HepG2 (cell line): Measurements from ENCODE around the gene CBX5. TPM values are rescaled to one million over a fixed set of nuclear protein-coding genes. Genes with fewer than 3 reads are reported as not detected.

Experiments
- BRCA1 ChIP-seq: sonication (generic); formaldehyde crosslinking; IDR thresholded peaks from 2 replicates; pipeline ENCODE4 v1.4.0; 2020; ENCODE audit warnings: missing genetic modification reagents
- CENPX ChIP-seq: sonication (generic); formaldehyde crosslinking; IDR thresholded peaks from 2 replicates; pipeline ENCODE4 v1.9.0; 2021; ENCODE audit warnings: mild to moderate bottlenecking, missing genetic modification reagents, moderate library complexity
- CERS6 ChIP-seq: sonication (generic); formaldehyde crosslinking; IDR thresholded peaks from 2 replicates; pipeline ENCODE4 v1.5.0; 2020; ENCODE audit warnings: missing genetic modification reagents
- DNMT1 ChIP-seq: sonication (generic); formaldehyde crosslinking; IDR thresholded peaks from 2 replicates; pipeline ENCODE4 v1.5.1; 2020; ENCODE audit warnings: mild to moderate bottlenecking, missing genetic modification reagents
- FLYWCH1 ChIP-seq: sonication (generic); formaldehyde crosslinking; IDR thresholded peaks from 2 replicates; pipeline ENCODE4 v1.8.1; 2023; ENCODE audit warnings: mild to moderate bottlenecking, missing genetic modification reagents
- LCORL ChIP-seq, 2 experiments: fragments of 450-650 bp in 1 of 2; sonication (generic) in 1 of 2; formaldehyde crosslinking in 1 of 2; IDR thresholded peaks; 2 replicates each; pipeline versions ENCODE4 v1.5.0 to v1.6.1; 2017 to 2020; ENCODE audit warnings: antibody characterized with exemption in 1 of 2, missing genetic modification reagents in 1 of 2
- MXD4 ChIP-seq: IDR thresholded peaks from 2 replicates; pipeline ENCODE4 v1.6.1; 2016; ENCODE audit warnings: mild to moderate bottlenecking, missing biosample characterization, missing genetic modification reagents
- PCBP2 ChIP-seq: fragments of 200-400 bp; formaldehyde crosslinking; optimal IDR thresholded peaks from 2 replicates; pipeline ENCODE3; 2018; ENCODE audit warnings: low read length, low read depth; ENCODE audit not compliant: poor library complexity, severe bottlenecking
- PITX1 ChIP-seq: sonication (generic); formaldehyde crosslinking; IDR thresholded peaks from 2 replicates; pipeline ENCODE4 v1.5.1; 2020; ENCODE audit warnings: mild to moderate bottlenecking, missing genetic modification reagents
- SPEN ChIP-seq: sonication (generic); formaldehyde crosslinking; IDR thresholded peaks from 2 replicates; pipeline ENCODE4 v1.5.1; 2020; ENCODE audit warnings: low read depth, mild to moderate bottlenecking, missing genetic modification reagents
- TMF1 ChIP-seq: sonication (generic); formaldehyde crosslinking; IDR thresholded peaks from 2 replicates; pipeline ENCODE4 v1.8.1; 2022; ENCODE audit warnings: low read depth, missing genetic modification reagents
- ZMYM4 ChIP-seq: sonication (generic); formaldehyde crosslinking; IDR thresholded peaks from 2 replicates; pipeline ENCODE4 v1.8.1; 2023; ENCODE audit warnings: mild to moderate bottlenecking, missing genetic modification reagents
- ZNF546 ChIP-seq: sonication (generic); formaldehyde crosslinking; conservative IDR thresholded peaks from 2 replicates; pipeline ENCODE4 v1.8.1; 2023; ENCODE audit warnings: mild to moderate bottlenecking, missing genetic modification reagents
- ZNF710 ChIP-seq: sonication (generic); formaldehyde crosslinking; IDR thresholded peaks from 2 replicates; pipeline ENCODE4 v1.5.0; 2020; ENCODE audit warnings: mild to moderate bottlenecking, missing genetic modification reagents, borderline replicate concordance
- ZNF816 ChIP-seq: sonication (generic); formaldehyde crosslinking; IDR thresholded peaks from 2 replicates; pipeline ENCODE4 v1.8.0; 2022; ENCODE audit warnings: missing genetic modification reagents, mild to moderate bottlenecking, borderline replicate concordance
- ZSCAN25 ChIP-seq: sonication (generic); formaldehyde crosslinking; IDR thresholded peaks from 2 replicates; pipeline ENCODE4 v1.8.0; 2022; ENCODE audit warnings: mild to moderate bottlenecking, missing genetic modification reagents
- polyA plus RNA-seq, 8 experiments: library from polyadenylated mRNA; depleted of rRNA in 3 of 8; stranded (reverse) in 7 of 8; unstranded in 1 of 8; fragments of >200 nt; fragmentation: Illumina TruSeq in 4 of 8; extraction: Trizol in 4 of 8; gene quantifications; 2 replicates each; pipeline versions ENCODE4 v1.2.1 to v1.2.3, GENCODE V29; 2011 to 2016; ENCODE audit warnings: low read depth in 4 of 8, missing spikeins in 1 of 8, mixed read lengths in 1 of 8; ENCODE audit not compliant: insufficient read depth in 1 of 8
- total RNA-seq, 5 experiments: library from RNA; depleted of rRNA; stranded (reverse); fragments of >200 nt; fragmentation: Illumina TruSeq; extraction: Trizol; gene quantifications; 2 replicates each; pipeline ENCODE4 v1.2.3, GENCODE V29; 2016; ENCODE audit warnings: low read depth in 1 of 5
- TF ChIP-seq, protein P1 (sequence below): IDR thresholded peaks from 2 replicates; pipeline ENCODE4 v1.6.1; 2018; ENCODE audit warnings: missing genetic modification reagents
- TF ChIP-seq, protein P2 (sequence below): sonication (generic); formaldehyde crosslinking; IDR thresholded peaks from 2 replicates; pipeline ENCODE4 v1.4.0; 2020; ENCODE audit warnings: missing genetic modification reagents, mild to moderate bottlenecking, borderline replicate concordance
- TF ChIP-seq, protein P3 (sequence below): sonication (generic); formaldehyde crosslinking; IDR thresholded peaks from 2 replicates; pipeline ENCODE4 v1.9.0; 2021; ENCODE audit warnings: missing genetic modification reagents, mild to moderate bottlenecking, borderline replicate concordance
- TF ChIP-seq, protein P4 (sequence below): sonication (generic); formaldehyde crosslinking; IDR thresholded peaks from 2 replicates; pipeline ENCODE4 v1.8.1; 2023; ENCODE audit warnings: mild to moderate bottlenecking, moderate library complexity, missing genetic modification reagents

The CBX5 gene
- total and polyA plus RNA-seq, 2 of the 13 experiments (the other 11 are each of a cell fraction or from before 2014, with no cell fraction given), result 16.0 to 22.2 TPM

DNA sequence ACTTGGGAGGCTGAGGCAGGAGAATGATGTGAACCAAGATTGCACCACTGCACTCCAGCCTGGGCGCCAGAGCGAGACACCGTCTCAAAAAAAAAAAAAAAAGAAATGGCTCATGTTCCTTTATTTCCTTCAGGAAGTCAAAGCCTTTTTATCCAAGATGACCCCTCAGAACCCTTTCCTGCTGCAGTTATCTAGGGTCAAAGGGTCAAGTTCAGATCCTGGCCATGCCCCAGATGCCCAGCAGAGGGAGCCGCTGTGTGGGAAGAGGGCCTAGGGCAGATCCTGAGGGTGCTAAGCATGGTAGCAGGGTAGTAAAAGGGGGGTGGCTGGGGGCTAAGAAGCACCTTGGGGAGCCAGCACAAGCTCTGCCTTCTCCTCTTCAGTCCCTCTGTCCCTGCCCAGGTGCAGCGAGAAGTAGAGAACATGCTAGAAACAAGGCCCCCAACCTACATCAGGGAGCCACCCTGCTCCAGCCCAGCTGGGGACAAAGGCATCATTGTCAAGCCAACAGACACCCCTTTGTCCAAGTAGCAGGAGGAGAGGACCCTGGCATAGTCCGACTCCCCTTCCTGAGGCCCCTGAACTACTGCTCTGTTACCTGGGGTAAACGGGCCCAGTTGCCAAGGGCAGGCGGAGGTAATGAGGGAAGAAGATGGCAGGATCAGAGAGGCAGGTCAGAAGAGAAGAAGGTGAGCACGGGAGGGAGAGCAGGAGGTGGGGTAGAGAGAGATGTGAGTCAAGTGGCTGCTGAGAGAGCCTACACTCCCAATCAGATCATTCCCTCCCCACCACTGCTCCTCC is 14.4 kb upstream of the CBX5 start (continued):
- TF ChIP-seq DNMT1 (CRISPR knock-in tag), result no peak
- TF ChIP-seq BRCA1 (CRISPR knock-in tag), result no peak
- no peak for TF ChIP-seq CERS6 (CRISPR knock-in tag)
- TF ChIP-seq CENPX (CRISPR knock-in tag), result no peak
- TF ChIP-seq MXD4 (CRISPR knock-in tag), result no peak; the same call in 1 of the 2 replicates
- TF ChIP-seq ZMYM4 (CRISPR knock-in tag), result peak; percentile 79
- 0 out of 2 replicates have a peak, but pooled peaks have one; percentile 20 for TF ChIP-seq SPEN (CRISPR knock-in tag)
- TF ChIP-seq PITX1, result peak; percentile 71
- TF ChIP-seq TMF1 (CRISPR knock-in tag), result no peak
- TF ChIP-seq FLYWCH1 (CRISPR knock-in tag), result no peak
- TF ChIP-seq ZNF816 (CRISPR knock-in tag), result no peak
- TF ChIP-seq, protein P1, sequence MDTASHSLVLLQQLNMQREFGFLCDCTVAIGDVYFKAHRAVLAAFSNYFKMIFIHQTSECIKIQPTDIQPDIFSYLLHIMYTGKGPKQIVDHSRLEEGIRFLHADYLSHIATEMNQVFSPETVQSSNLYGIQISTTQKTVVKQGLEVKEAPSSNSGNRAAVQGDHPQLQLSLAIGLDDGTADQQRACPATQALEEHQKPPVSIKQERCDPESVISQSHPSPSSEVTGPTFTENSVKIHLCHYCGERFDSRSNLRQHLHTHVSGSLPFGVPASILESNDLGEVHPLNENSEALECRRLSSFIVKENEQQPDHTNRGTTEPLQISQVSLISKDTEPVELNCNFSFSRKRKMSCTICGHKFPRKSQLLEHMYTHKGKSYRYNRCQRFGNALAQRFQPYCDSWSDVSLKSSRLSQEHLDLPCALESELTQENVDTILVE, result 0 out of 2 replicates have a peak, but pooled peaks have one; percentile 55
- TF ChIP-seq, protein P2, sequence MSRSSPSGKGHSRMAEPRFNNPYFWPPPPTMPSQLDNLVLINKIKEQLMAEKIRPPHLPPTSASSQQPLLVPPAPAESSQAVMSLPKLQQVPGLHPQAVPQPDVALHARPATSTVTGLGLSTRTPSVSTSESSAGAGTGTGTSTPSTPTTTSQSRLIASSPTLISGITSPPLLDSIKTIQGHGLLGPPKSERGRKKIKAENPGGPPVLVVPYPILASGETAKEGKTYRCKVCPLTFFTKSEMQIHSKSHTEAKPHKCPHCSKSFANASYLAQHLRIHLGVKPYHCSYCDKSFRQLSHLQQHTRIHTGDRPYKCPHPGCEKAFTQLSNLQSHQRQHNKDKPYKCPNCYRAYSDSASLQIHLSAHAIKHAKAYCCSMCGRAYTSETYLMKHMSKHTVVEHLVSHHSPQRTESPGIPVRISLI (CRISPR knock-in tag), result peak; percentile 87
- peak; percentile 70 for TF ChIP-seq ZSCAN25 (CRISPR knock-in tag)
- no peak for TF ChIP-seq ZNF546 (CRISPR knock-in tag)
- TF ChIP-seq, protein P3, sequence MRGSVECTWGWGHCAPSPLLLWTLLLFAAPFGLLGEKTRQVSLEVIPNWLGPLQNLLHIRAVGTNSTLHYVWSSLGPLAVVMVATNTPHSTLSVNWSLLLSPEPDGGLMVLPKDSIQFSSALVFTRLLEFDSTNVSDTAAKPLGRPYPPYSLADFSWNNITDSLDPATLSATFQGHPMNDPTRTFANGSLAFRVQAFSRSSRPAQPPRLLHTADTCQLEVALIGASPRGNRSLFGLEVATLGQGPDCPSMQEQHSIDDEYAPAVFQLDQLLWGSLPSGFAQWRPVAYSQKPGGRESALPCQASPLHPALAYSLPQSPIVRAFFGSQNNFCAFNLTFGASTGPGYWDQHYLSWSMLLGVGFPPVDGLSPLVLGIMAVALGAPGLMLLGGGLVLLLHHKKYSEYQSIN (CRISPR knock-in tag), result no peak
- TF ChIP-seq, protein P4, sequence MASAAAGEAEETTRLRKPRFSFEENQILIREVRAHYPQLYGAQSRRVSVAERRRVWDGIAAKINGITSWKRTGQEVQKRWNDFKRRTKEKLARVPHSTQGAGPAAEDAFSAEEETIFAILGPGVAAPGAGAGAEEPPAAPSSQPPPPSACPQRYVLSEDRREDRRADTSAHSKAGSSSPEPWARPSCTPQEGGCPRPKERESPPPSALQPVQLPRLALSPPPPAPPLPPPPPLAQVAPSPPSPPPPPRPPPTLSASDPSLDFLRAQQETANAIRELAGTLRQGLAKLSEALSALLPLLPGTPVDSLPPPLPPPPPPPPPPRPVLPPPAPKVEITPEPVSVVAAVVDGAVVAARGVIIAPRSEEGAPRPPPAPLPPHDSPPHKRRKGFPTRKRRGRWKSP (CRISPR knock-in tag), result peak; percentile 47; the same call in 1 of the 2 replicates
- TF ChIP-seq ZNF710, result peak; percentile 81; the same call in 1 of the 2 replicates
- TF ChIP-seq PCBP2, result no peak
- no peak for TF ChIP-seq LCORL (IDR thresholded peaks at IDR 0.05)
- TF ChIP-seq LCORL (CRISPR knock-in tag; IDR thresholded peaks at IDR 0.05), result peak; percentile 49
